SJCRH30 (cell line): ENCODE data around the gene RBP2. TPM values are rescaled to one million over a fixed set of nuclear protein-coding genes. Genes with fewer than 3 reads are reported as not detected.

Source experiments
- DNase-seq, 2 experiments: peaks; one replicate each; pipeline ENCODE4 v3.0.0-alpha.2; 2015 to 2020
- H3K27ac ChIP-seq: fragments of 250-450 bp; sonication (Bioruptor Pico); 2 replicates; pipeline ENCODE4 v1.5.1; 2020; ENCODE audit warnings: mild to moderate bottlenecking, moderate library complexity
- H3K27me3 ChIP-seq: fragments of 250-450 bp; sonication (Bioruptor Pico); 2 replicates; pipeline ENCODE4 v1.5.1; 2020; ENCODE audit warnings: mild to moderate bottlenecking, moderate library complexity
- H3K36me3 ChIP-seq: fragments of 250-450 bp; sonication (Bioruptor Pico); 2 replicates; pipeline ENCODE4 v1.5.1; 2020; ENCODE audit warnings: mild to moderate bottlenecking, moderate library complexity
- H3K4me1 ChIP-seq: fragments of 250-450 bp; sonication (Bioruptor Pico); 2 replicates; pipeline ENCODE4 v1.5.1; 2020; ENCODE audit warnings: mild to moderate bottlenecking, moderate library complexity
- H3K4me3 ChIP-seq: fragments of 250-450 bp; sonication (Bioruptor Pico); 2 replicates; pipeline ENCODE4 v1.5.1; 2020; ENCODE audit warnings: mild to moderate bottlenecking, moderate library complexity
- H3K9me3 ChIP-seq: fragments of 250-450 bp; sonication (Bioruptor Pico); replicated peaks from 2 replicates; pipeline ENCODE4 v1.5.1; 2020; ENCODE audit warnings: mild to moderate bottlenecking, moderate library complexity
- total RNA-seq: library from RNA; depleted of rRNA; stranded (reverse); fragments of >200 nt; shearing (Covaris generic); gene quantifications from 2 replicates; pipeline ENCODE4 v1.2.3, GENCODE V29; 2014

The RBP2 gene
- total RNA-seq, 1 experiment from 2014 or later, result not detected

DNA sequence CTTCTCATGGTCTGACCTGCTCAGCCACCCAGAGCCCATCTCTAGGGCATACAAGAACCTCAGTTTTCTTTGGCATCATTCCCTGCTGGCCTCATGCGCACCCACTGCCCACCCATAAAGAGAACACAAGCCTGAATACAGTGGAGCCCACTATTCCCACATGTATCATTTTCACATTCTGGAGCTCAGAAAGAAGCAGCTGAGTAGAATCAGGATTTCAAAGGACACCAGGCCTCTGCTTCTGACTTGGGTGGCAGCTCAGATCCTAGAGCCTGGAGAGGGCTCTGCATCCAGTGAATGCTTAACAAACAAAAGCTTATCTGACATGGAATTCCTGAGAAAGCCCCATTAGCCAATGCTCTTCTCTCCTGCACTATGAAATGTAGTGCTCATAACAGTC, 34.7 kb downstream of the RBP2 start:
- peak overlapping the region; percentile 46 for H3K27ac ChIP-seq
- no peaks in the 10 kb centered on the region for H3K36me3 ChIP-seq
- H3K4me1 ChIP-seq, result peaks cover 44% of the 10 kb centered on the region
- H3K4me3 ChIP-seq, result no peak overlapping the region
- H3K9me3 ChIP-seq, result no peaks in the 10 kb centered on the region
- no peaks in the 10 kb centered on the region for H3K27me3 ChIP-seq
- DNase-seq, result peak; percentile 80 to 93

DNA sequence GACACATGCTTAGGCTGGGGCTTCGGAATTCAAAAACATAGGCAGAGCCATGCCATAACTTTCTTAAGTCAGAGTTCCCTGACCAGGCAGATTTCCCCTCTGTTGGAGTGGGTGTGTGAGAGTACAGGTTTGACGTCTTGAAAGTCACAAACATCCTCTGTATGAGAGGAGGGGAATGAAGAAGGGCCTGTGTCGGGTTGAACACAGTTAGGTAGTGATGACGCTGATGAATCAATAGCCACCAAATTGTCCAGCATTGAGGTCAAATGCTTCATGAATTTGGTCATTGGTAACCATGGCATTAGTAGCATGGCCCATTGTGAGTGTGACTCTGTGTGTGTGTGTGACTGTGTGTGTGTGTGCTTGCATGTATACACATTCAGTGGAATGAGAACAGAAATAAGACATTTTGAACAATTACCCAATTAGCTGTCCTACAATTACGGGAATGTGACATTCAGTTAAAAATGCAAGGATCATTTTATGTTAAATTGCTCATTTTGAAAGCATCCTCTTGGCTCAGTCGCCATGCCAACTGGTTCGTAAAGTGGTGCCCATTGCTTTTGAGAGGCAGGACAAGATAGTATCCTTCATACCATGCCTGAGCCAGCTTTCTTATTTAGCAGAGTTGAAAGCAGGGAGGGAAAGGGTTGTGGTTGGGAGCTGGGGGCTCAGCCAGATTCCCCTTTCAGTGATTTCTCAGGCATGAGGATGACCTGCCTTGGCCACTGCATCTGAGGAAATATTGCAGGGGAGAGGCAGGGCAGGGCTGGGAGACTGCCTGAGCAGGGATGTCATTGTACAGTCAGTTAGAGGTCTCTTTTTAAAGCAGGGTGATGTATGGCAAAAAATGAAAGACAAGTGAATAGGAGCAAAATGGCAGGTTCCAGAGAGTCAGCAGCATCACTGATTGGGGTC, 35.4 kb downstream of the RBP2 start:
- no peak for DNase-seq
- Histone ChIP-seq H3K4me3 (no peak overlapping the region), H3K27ac (peak overlapping the region; percentile 46)

DNA sequence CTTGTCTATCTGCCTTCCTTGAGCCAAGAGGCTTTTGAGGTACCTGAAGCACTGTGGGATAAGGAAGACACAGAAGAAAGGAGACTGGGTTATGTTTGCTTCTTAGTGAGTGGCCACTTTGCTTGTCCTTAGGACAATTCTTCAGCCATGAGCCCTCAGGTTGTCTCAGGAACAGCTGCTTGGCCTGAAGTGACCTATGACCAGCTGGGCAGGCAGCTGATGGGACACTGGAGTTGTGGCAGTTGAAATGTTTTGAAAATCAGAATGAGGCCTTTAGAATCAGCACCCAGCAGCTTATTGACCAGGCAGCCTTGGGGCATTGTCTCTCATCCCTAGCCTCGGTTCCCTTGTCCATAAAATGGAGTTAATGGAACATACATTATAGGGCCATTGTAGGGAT, 37.0 kb downstream of the RBP2 start:
- Histone ChIP-seq H3K4me3 (no peak overlapping the region), H3K9me3 (no peaks in the 10 kb centered on the region), H3K27me3 (no peaks in the 10 kb centered on the region), H3K4me1 (peaks cover 60% of the 10 kb centered on the region), H3K36me3 (no peaks in the 10 kb centered on the region), H3K27ac (peak overlapping the region; percentile 7; the same call in 1 of the 2 replicates)
- peak; percentile 32 to 61 for DNase-seq

More for the DNA sequence above, 35.4 kb downstream of the RBP2 start:
- Histone ChIP-seq H3K27me3 (no peaks in the 10 kb centered on the region), H3K4me1 (peaks cover 51% of the 10 kb centered on the region), H3K36me3 (no peaks in the 10 kb centered on the region), H3K9me3 (no peaks in the 10 kb centered on the region)

DNA sequence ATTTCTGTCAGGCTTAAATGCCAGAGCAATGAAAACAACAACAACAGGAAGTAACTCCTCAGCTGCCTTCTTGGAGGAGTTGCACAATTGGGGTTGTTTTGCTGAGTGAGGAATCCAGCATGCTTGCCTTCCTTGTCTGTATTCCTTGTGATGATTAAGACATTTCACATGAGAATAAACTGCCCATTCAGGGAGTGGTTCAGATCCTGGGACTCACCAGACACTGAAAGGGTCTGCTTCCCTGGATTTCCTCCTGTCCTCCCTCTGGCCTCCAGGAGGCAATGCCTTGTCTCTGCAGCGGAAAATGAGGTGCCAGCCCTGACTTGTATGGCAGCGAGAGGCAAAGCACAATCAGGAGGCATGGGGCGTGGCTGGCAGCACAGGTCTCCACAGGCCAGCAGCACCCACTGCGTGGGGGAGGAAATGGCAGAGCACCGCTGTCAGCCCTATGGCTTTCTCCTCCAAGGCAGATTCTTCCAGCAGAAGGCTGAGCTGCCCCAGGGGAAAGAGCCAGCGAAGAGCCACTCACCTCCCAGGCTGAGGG, 41.5 kb downstream of the RBP2 start:
- Histone ChIP-seq H3K27ac (no peak overlapping the region), H3K9me3 (no peaks in the 10 kb centered on the region), H3K27me3 (no peaks in the 10 kb centered on the region), H3K4me3 (no peak overlapping the region), H3K4me1 (peaks cover 55% of the 10 kb centered on the region), H3K36me3 (no peaks in the 10 kb centered on the region)
- no peak for DNase-seq

DNA sequence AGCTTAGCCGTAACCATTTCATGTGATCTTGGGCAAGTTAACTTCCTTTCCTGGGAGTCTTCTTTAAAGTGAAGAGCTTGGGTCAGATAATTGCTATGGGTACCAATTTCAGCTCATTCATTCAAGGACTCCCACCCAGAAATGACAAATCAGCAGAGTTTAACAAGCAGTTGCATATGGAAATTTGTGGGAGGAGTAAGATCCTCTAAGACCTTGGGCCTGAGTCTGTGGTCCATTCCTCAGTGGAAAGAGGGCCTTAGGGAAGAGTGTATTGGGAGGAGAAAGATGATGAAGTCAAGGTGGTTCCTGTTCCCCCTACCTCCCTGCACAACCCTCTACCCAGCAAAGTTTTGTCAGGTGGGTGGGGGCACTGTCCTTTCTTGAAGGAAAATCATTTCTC, 42.1 kb downstream of the RBP2 start:
- no peaks in the 10 kb centered on the region for H3K27me3 ChIP-seq
- H3K27ac ChIP-seq, result no peak overlapping the region
- DNase-seq, result no peak
- peaks cover 52% of the 10 kb centered on the region for H3K4me1 ChIP-seq
- no peak overlapping the region for H3K4me3 ChIP-seq
- H3K36me3 ChIP-seq, result no peaks in the 10 kb centered on the region
- H3K9me3 ChIP-seq, result no peaks in the 10 kb centered on the region

DNA sequence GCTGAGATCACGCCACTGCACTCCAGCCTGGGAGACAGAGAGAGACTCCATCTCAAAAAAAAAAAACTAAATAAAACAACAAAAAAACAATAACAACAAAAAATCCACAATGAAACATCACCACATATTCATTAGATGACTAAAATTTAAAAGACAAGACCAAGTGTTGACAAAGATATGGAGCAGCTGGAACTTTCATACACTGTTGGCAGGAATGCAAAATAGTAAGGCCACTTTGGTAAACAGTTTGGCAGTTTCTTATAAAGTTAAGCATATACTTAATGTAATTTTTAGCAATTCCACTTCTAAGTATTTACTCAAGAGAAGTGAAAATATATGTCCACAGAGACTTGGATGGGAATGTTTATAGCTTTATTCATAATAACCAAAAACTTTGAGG, 43.2 kb downstream of the RBP2 start:
- Histone ChIP-seq H3K27ac (no peak overlapping the region), H3K4me3 (no peak overlapping the region), H3K9me3 (no peaks in the 10 kb centered on the region), H3K36me3 (no peaks in the 10 kb centered on the region), H3K4me1 (peaks cover 51% of the 10 kb centered on the region), H3K27me3 (no peaks in the 10 kb centered on the region)
- DNase-seq, result no peak

DNA sequence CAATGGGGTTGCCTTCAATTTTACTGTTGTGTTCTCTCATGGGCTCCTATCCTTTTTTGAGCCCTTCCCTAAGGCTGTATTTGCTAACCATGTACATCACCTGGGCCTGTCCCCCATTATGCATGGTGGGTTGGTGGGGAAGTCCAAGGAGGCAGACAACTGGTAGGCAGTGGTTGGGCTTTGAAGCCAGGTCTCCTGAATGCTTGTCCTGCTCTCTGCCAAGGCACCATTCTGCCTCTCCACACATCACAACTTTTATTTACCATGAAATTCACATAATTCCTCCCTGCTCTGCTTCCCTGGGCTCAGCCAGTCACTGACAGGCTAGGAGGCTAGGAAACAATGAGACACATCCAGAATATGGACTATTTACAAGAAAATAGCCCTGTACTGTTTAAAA, 45.8 kb downstream of the RBP2 start:
- H3K36me3 ChIP-seq, result no peaks in the 10 kb centered on the region
- H3K27me3 ChIP-seq, result no peaks in the 10 kb centered on the region
- H3K27ac ChIP-seq, result peak overlapping the region; percentile 84
- peak; percentile 84 to 94 for DNase-seq
- H3K4me1 ChIP-seq, result peaks cover 41% of the 10 kb centered on the region
- H3K9me3 ChIP-seq, result no peaks in the 10 kb centered on the region
- no peak overlapping the region for H3K4me3 ChIP-seq

DNA sequence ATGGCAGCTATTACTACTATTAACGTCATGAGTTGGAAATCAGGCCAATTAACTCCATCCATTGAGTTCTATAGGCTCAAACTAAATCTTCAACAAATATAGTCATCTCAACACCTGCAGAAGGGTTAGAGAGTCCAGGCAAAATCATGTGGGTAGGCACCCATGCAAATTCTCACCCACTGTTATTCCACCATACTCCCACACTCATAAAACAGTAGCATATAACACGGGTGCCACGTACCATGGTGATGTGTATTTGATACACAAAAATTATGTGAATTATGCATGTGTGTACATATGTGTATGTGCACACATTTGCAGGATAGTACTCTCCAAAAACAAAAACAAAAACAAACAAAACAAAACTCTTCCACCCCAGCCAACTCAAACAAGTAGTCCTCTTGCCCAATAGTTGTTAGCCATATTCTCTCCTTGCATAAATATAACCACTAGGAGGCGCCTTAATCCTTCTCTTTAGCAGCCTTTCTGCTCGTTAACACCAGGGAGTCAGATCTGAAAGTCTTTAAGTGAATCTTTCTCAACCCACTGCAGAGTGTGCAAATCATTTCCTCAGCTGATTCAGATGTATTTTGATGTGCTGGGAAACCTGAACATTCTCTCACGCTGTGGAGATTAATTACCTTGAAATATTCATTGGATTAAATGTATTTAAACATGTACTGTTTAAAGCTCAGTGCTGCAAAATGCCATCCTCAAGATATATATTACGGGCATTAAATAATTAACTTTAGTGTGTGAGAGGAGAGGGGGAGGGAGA, 48.8 kb downstream of the RBP2 start:
- Histone ChIP-seq H3K27me3 (no peaks in the 10 kb centered on the region), H3K36me3 (no peaks in the 10 kb centered on the region), H3K27ac (peak overlapping the region; percentile 14; the same call in 1 of the 2 replicates), H3K4me3 (no peak overlapping the region), H3K9me3 (no peaks in the 10 kb centered on the region), H3K4me1 (peaks cover 37% of the 10 kb centered on the region)
- DNase-seq, result peak; percentile 57 to 94

DNA sequence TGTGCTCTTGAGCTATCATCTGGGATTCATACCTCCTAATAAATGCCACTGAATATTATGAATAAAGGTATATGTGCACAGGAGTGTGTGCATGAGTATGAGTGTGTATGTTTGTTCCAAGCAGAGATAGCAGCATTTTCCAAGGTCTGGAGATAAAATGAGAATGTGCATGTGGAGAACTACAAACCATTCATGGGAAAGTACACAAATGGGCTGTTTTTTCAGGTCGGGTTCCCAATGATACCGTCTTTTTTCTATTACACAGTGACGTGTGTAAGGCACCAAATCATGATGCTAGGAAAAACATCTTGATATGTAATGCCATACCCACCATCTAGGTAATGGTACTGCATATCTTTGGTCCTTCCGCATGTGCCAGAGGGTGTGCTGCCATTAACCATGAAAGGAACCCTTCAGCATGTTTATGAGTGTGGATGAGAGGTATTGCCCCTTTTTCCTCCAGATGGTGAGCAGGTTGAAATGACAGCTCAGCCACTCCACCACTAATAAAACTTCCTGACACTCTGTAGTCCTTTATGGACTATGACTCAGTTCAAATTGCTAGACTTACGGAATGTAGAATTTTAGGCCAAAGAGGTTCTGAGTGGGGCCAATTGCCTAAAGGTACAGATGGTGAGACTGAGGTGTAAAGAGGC, 50.4 kb downstream of the RBP2 start:
- H3K9me3 ChIP-seq, result no peaks in the 10 kb centered on the region
- no peak for DNase-seq
- H3K27ac ChIP-seq, result no peak overlapping the region
- H3K27me3 ChIP-seq, result no peaks in the 10 kb centered on the region
- no peak overlapping the region for H3K4me3 ChIP-seq
- peaks cover 28% of the 10 kb centered on the region for H3K4me1 ChIP-seq
- H3K36me3 ChIP-seq, result no peaks in the 10 kb centered on the region

DNA sequence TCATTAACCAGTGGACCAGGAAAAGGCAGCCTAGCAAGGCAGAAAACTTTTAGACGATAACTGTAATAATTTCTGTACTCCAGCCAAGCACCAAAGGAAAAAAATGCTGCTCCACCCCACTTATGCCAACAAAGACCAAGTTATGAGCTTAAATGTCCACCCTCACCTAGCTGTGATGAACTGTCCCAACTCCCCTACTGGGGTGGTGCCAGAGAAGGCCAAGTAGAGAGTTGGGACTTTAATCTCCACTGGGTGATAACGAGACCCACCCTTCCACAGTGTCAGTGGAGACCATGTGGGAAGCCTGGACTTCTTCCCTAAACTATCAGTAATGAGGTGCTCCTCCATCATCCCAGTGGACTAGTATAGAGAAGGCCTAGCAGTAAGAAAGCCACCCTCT, 53.1 kb downstream of the RBP2 start:
- Histone ChIP-seq H3K27me3 (no peaks in the 10 kb centered on the region), H3K4me1 (peaks cover 7% of the 10 kb centered on the region), H3K36me3 (no peaks in the 10 kb centered on the region), H3K4me3 (no peak overlapping the region), H3K9me3 (no peaks in the 10 kb centered on the region), H3K27ac (no peak overlapping the region)
- DNase-seq, result no peak

DNA sequence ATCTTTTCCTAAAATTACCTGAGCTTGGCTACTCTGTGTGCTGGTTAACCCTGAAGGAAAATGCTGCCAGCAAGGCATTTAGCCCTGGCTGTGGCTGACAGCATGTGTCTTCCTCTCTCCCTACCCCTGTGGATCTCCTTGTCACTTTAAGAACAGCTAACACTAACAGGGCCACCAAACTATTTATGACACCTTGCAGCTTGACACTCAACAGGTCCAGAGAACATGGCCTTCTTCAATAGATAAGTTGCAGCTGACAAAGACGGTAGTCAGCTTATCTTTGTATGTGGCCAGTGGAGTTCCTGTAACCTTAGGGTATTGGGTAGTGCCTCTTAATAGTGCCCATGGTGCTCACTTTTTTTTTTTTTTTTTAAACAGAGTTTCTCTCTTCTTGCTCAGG, 54.9 kb downstream of the RBP2 start:
- no peak for DNase-seq
- no peak overlapping the region for H3K27ac ChIP-seq

DNA sequence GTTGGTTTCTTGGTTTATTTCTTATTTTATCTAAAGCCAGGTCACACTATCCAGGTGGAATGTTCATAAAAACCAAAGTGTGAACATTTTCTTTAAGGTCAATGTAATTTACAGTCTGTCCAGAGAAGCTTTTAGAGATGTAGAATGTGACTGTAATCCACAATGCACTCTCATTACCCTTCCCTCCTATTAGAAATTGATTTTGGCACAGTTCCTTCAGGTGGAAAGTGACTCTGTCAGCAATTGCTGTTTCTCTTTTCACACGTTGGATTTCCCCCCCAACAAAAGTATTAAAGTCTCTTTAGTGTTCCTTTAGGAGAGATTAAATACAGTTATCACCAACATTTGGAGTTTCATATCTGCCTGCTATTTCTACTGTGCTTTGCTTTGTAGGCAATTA, 55.3 kb downstream of the RBP2 start:
- no peaks in the 10 kb centered on the region for H3K27me3 ChIP-seq

More for the DNA sequence above, 54.9 kb downstream of the RBP2 start:
- no peaks in the 10 kb centered on the region for H3K27me3 ChIP-seq
- no peaks in the 10 kb centered on the region for H3K4me1 ChIP-seq
- no peak overlapping the region for H3K4me3 ChIP-seq
- H3K9me3 ChIP-seq, result no peaks in the 10 kb centered on the region
- no peaks in the 10 kb centered on the region for H3K36me3 ChIP-seq

DNA sequence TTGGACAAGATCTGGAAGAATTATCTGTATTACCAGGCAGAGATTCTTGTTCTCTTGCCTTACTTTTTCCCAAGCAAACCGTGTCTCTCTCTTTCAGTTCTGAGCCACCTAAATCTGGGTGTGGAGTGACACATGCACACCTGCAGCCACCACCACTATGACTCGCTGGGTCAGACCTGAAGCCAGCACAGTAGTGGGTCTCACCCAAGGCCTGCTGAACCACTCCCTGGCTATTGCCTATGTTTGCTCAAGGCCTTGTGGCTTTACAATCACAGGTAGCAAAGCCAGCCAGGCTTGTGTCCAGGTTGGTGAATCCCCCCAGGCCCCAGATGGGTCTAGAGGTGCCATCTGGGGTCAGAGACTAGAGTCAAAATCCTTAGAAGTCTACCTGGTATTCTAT, 58.2 kb downstream of the RBP2 start:
- H3K4me1 ChIP-seq, result no peaks in the 10 kb centered on the region
- no peak overlapping the region for H3K27ac ChIP-seq
- no peak overlapping the region for H3K4me3 ChIP-seq
- no peaks in the 10 kb centered on the region for H3K27me3 ChIP-seq
- no peaks in the 10 kb centered on the region for H3K9me3 ChIP-seq
- DNase-seq, result no peak
- no peaks in the 10 kb centered on the region for H3K36me3 ChIP-seq

More for the DNA sequence above, 55.3 kb downstream of the RBP2 start:
- no peak overlapping the region for H3K27ac ChIP-seq
- DNase-seq, result no peak
- no peak overlapping the region for H3K4me3 ChIP-seq
- H3K4me1 ChIP-seq, result no peaks in the 10 kb centered on the region
- H3K36me3 ChIP-seq, result no peaks in the 10 kb centered on the region
- H3K9me3 ChIP-seq, result no peaks in the 10 kb centered on the region

DNA sequence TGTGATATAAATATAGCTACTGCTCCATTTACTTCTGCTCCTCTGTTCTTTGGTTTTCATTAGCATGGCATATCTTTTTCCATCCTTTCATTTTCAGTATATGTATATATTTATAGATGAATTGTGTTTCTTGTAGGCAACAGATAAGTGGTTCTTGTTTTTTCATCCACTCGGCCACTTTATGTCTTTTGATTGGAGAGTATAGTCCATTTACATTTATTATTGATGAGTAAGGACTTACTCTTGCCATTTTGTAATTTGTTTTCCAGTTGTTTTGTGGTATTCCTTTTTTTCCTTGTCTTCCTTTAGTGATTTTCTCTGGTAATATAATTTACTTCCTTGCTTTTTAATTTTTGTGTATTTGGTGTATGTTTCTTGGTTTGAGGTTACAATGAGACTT, 60.0 kb downstream of the RBP2 start:
- Histone ChIP-seq H3K36me3 (no peaks in the 10 kb centered on the region), H3K27ac (no peak overlapping the region), H3K4me3 (no peak overlapping the region), H3K4me1 (no peaks in the 10 kb centered on the region), H3K9me3 (no peaks in the 10 kb centered on the region), H3K27me3 (no peaks in the 10 kb centered on the region)
- no peak for DNase-seq
